ENCODE measurements around the gene PGM2.
"Not testable (repeated sequence)": the region's sequence is repeated elsewhere in the genome, so short reads cannot be mapped to it uniquely, and the experiment has no call there.

Gene PGM2

GRCh38 chr4:37826295-37827029, at the start of gene PGM2:
TSS of gene PGM2 (plus strand) at chr4:37826686. CDS start at chr4:37826733, 47 bp downstream.
- peak; percentile 74 for DNase-seq

GRCh38 chr4:37779896-37780295, 46.6 kb upstream of the PGM2 start:
- DNase-seq, result no peak

GRCh38 chr4:37780444-37781130, 45.9 kb upstream of the PGM2 start:
- DNase-seq, result no peak

- no peak for DNase-seq
These were observed 45.4 kb upstream of the PGM2 start for GRCh38 chr4:37781131-37781455.

- not testable (repeated sequence) for DNase-seq
These were observed 40.2 kb upstream of the PGM2 start for GRCh38 chr4:37786267-37786666.

DNA sequence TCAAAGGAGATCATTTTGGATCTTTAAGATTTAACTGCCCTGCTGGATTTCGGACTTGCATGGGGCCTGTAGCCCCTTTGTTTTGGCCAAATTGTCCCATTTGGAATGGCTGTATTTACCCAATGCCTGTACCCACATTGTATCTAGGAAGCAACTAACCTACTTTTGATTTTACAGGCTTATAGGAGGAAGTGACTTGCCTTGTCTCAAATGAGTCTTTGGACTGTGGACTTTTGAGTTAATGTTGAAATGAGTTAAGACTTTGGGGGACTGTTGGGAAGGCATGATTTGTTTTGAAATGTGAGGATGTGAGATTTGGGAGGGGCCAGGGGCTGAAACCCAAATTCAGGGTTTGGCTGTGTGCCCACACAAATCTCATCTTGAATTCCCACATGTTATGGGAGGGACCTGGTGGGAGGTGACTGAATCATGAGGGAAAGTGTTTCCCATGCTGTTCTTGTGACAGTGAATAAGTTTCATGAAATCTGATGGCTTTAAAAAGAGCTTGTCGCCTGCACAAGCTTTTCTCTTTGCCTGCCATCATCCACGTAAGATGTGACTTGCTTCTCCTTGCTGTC, 38.5 kb upstream of the PGM2 start:
- DNase-seq, result not testable (repeated sequence)

DNA sequence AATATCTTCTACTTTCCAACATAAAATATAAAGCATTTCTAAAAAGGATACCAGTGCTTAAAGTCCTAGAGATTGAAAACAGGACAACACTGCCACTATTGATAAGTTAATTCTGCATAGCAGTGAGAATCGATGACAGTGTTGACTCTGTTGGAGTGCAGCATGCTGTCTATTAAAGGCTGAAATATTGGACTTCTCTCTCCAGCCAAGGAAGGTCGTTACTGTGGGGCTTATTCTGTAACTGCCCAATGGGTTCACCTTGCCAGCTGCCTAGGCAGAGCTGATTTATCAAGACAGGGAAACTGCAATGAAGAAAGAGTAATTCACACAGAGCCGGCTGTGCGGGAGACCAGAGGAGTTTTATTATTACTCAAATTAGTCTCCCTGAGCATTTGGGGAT, 37.7 kb upstream of the PGM2 start:
- no peak for DNase-seq

- no peak for DNase-seq
These were observed 34.2 kb upstream of the PGM2 start for GRCh38 chr4:37792241-37792640.

- DNase-seq, result no peak
These were observed 32.9 kb upstream of the PGM2 start for GRCh38 chr4:37793562-37793961.

GRCh38 chr4:37794056-37794455, 32.4 kb upstream of the PGM2 start:
- DNase-seq, result no peak

DNA sequence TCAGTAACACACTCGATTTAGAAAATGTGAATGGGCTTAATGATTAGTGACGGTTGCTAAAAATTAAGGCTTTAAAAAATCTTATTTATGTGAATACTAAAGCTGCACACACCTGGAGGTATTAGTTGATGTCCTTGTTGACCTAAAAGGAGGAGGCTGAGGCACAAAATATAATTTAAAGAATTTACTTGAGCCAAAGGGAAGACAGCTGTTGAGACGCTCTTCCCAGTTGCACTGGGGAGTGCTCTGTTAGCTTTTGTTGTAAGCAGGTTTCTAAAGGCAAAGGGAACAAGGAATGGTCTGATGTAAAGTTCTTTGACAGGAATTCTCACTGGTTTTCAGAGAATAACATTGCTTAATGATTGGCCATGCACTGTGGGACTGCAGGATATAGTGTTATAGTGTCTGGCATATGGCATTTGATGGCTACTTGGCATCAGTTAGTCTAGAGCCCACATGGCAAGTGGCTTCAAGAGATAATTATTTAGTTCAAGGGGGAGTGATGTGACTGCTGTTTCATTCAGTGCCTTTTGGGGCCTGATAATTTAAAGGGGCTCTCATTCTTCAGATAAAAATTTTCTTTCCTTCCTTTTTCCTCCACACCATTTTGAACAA, 30.8 kb upstream of the PGM2 start:
- DNase-seq, result no peak

DNA sequence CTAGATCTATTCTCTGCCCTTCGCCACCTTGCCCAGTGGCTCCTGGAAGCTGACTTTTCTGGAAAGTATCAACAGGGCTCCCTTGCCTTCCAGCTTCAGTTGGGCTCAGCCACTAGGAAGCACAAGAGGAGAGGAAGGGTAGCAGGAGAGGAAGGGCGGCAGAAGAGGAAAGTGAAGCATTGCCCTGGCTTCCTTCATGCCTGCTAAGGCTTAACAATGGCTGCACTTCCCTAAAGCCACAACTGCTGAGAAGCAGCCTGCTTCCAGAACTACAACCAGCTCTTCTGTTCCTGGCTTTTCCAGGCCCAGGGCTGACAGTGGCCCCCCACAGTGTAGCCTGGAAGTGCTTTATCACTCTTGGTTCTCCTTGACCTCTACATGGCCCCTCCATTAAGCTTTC, 29.1 kb upstream of the PGM2 start:
- DNase-seq, result no peak

DNA sequence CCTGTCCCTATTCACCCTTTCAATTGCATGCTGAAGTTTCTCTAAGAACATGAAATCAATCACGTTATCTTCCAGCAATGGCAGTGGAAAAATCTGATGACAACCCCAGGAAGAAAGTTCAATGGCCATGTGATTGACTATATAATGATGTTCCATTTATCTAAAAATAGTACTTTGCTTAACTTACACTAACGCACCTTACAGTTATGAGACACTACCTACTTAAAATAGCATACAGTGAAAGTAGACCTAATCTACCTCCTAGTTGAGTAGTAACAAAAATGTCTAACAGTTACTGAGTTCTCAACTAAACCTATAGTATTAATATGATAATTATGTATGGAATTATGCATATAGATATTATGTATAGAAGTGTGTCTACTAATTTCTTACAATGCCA, 28.6 kb upstream of the PGM2 start:
- DNase-seq, result no peak

DNA sequence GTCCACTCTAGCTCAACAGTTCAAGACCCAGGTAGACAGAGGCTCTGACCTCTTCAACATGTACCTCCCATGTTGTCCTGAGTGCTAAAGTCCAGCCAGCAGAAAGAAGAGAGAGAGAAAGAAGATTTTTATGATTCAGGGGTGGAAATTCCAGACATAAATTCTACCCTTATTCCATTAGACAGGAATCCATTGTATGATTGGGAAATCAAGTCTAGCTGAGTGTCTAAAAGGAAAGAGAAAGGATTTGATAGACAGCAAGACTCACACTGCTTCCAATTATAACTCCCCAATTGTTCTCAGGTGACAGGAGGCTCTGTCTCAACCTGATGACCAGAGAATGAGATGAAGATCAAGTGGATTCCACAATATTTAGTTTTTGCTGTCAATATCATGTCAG, 27.9 kb upstream of the PGM2 start:
- no peak for DNase-seq

DNA sequence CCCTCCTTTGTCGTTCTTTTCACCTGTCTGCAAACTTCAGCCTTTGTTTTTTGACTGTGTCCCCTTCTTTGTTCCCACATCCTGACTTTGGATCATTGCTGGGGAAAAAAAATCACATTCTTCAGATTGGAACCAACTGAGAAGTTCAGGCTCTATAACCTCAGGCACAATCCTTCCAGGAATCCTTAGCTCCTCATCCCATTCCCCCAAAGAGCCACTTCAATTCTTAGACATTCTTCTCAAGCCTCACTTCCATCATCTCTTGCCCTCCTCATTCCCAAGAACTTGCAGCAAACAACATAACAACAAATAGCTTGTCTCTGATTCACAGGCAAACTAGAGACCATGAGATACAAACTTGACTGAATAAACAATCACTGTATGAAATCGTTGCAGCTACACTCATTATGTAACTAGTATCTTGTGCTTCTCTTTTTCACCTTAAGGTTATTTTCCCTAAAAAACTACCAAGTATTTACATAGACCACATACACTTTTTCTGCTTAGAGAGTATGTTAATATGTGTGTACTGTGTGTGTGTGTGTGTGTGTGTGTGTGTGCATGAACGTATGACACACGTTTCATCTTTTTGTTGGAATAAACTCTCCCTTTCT, 26.4 kb upstream of the PGM2 start:
- no peak for DNase-seq

DNA sequence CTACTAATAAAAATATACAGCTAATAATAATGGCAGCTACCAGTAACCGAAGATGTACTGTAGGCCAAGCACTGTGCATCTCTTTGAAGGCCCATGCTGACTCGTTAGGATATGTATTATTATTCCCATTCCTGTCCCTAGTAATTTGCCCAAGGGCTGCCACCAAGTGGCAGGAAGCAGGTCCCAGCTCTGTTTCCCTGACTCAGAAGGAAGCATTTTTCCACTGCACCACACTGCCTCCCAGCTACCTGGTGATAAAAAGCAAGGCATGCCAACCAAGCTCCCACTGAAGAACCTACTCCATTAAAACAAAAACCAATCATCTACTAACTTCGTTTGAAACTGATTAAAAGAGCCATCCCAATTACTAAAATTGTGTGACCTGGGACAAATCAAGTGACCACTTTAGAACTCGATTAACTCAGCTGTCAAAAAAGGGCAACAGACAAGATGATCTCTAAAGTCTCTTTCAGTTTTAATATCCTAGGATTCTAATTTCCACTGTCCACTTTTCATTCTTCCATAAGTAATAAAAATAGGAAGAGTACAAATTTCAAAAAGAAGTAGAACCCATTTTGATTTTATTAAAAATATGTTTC, 24.3 kb upstream of the PGM2 start:
- peak; percentile 52 for DNase-seq

- DNase-seq, result peak; percentile 2
These were observed 23.0 kb upstream of the PGM2 start for GRCh38 chr4:37803348-37803973.

DNA sequence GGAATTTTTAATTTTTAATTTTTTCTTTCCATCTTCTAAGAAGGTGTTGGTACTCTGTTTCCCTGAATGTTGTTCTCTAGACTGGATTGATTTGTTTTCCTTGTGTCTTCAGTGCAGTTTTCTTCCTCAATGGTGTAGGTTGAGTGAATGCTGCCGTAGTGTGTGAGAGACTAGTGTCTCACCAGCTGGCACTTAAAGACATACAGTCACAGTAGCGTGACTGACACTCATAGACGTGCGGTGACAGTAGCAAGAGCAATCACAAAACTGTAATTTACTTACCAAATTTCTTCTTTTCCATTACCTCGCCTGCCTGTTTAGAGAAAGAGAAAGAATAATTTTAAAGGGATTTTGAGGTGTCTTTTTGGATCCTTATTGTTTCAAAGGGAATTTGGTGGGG, 21.4 kb upstream of the PGM2 start:
- no peak for DNase-seq

GRCh38 chr4:37812713-37813112, 13.8 kb upstream of the PGM2 start:
- DNase-seq, result no peak

DNA sequence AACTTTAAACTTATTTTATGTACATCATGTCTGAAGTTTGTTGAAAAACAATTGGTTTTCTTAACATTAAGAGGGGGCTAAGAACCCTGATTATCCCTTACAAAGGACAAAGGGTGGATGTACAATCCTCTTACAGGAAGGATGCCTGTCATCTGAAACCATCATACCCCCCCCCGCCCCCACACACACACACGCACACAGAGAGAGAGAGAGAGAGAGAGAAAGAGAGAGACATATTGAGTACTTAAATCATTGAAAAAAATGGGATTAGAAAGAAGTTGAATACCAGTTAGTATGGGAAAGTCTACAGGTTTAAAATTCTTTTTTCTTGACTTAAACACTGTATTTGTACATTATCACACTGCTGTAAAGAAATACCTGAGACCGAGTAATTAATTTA, 10.9 kb upstream of the PGM2 start:
- DNase-seq, result no peak

DNA sequence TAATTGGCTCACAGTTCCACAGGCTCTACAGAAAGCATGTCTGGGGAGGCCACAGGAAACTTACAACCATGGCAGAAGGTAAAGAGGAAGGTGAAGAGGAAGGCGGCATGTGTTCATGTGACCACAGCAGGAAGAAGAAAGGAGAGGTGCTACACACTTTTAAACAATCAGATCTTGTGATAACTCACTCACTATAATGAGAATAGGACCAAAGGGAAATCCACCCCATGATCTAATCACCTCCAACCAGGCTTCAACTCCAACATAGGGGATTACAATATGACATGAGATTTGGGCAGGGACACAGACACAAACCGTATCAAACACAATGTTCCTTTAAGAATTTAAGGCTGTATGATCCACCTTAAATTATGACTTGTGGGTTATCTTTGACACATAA, 10.5 kb upstream of the PGM2 start:
- DNase-seq, result no peak

DNA sequence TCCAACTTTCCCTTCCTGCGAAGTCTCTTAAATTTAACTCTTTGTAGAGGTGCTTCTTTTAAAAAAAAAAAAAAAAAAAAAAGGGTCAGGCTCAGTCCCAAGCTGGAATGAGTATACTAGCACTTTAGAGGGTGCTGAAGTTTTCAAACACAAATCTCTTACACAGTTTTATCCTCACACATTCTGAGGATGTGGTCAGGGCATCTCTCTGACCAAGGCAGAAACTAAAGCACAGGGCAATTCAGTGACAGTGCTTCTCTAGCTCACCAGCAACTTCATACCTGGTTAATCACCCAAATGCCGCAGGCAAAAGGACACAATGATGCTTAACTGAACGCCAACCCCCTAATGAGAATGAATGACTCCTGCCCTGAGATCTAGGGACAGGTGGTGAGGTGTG, 9.8 kb upstream of the PGM2 start:
- DNase-seq, result no peak

- DNase-seq, result no peak
These were observed 7.7 kb upstream of the PGM2 start for GRCh38 chr4:37818752-37819151.

Data from NCI-H2171 (cell line).